Stimulated activated naive CD8-positive, alpha-beta T cell treated with anti-CD3 and anti-CD28 coated beads, Interleukin-15, Interleukin-2, amounts not matched to agents 100 ng/mL and 50 ng/mL, for 24 hours (primary cell): Measurements from ENCODE around the gene CHSY3.

Source experiments
- H3K27ac Mint-ChIP-seq: one replicate; pipeline ENCODE4 v1.8.0; 2021; ENCODE audit warnings: mild to moderate bottlenecking, mixed read lengths
- H3K27me3 Mint-ChIP-seq: one replicate; pipeline ENCODE4 v1.8.0; 2021; ENCODE audit warnings: mixed read lengths
- H3K36me3 Mint-ChIP-seq: one replicate; pipeline ENCODE4 v1.8.0; 2021; ENCODE audit warnings: low read depth, mixed read lengths
- H3K4me1 Mint-ChIP-seq: one replicate; pipeline ENCODE4 v1.8.0; 2021; ENCODE audit warnings: low read depth, mixed read lengths
- H3K4me3 Mint-ChIP-seq: one replicate; pipeline ENCODE4 v1.8.0; 2021; ENCODE audit warnings: mild to moderate bottlenecking, mixed read lengths
- H3K9me3 Mint-ChIP-seq: one replicate; pipeline ENCODE4 v1.8.0; 2021; ENCODE audit warnings: mixed read lengths

Gene CHSY3

DNA sequence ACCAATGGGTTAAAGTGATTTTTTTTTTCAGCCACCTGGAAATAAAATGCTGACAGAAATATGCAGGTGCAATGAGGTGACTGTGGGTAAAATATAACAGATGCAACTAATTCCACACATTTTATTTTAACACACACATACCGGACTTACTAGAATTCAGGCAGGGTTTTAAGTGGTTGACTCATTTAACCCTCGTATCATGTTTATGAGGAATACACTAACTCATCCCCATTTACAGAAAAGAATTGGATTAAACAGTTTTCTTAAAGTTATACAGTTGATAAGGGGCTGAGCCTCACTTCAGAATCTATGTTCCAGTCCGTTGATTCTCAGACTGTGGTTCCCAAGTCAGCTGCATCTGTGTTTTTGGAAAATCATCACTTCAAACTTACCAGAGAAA is 207.5 kb downstream of the CHSY3 start:
- Mint-ChIP-seq H3K4me3 (no peak overlapping the region), H3K36me3 (no peaks in the 10 kb centered on the region), H3K4me1 (no peaks in the 10 kb centered on the region), H3K27me3 (no peaks in the 10 kb centered on the region), H3K27ac (no peak overlapping the region), H3K9me3 (no peaks in the 10 kb centered on the region)

DNA sequence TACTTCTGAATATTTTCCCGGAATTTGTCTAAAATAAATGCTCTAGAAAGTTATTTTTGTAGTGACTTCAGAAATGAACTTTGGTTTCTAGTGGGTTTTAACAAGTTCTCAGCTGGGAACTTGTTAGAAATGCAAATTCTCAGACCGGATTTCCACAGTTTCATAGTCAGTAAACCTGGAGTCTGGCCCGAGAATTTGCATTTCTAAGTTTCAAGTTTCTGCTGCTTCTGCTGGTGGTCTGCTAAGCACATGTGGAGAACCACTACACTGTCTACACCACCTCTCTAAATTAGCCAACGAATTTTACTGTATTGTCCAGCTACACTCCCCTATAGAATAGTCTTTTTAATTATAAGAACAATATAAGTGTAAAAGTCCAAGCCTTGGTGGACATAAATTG is 208.0 kb downstream of the CHSY3 start:
- Mint-ChIP-seq H3K36me3 (no peaks in the 10 kb centered on the region), H3K4me1 (no peaks in the 10 kb centered on the region), H3K27me3 (no peaks in the 10 kb centered on the region)

DNA sequence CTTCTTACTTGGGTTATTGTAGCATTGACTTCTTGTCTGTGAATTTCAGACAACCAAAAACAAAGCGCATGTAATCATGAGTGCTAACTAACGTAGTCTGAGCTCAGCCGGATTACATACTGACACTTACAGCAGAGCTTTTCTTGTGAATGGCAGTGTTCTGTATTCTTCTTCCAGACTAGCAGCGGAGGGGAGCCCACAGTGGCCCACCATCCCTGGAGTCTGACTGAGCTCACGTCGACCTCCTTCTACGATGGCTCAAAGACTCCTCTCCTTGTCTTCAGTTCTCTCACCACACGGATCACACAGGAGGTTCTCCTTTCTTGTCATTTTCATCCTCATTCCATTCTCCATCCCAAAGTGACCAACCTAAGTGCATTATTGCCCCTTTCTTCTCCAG is 211.4 kb downstream of the CHSY3 start:
- Mint-ChIP-seq H3K36me3 (no peaks in the 10 kb centered on the region), H3K4me1 (no peaks in the 10 kb centered on the region), H3K9me3 (no peaks in the 10 kb centered on the region), H3K4me3 (no peak overlapping the region), H3K27ac (no peak overlapping the region), H3K27me3 (peaks cover 5% of the 10 kb centered on the region)

More for the DNA sequence above, 208.0 kb downstream of the CHSY3 start:
- Mint-ChIP-seq H3K9me3 (no peaks in the 10 kb centered on the region), H3K4me3 (no peak overlapping the region), H3K27ac (no peak overlapping the region)

- Mint-ChIP-seq H3K36me3 (no peaks in the 10 kb centered on the region), H3K27ac (no peak overlapping the region)
Measured at GRCh38 chr5:130116462-130116861, 212.2 kb downstream of the CHSY3 start.

GRCh38 chr5:130116972-130117371 is 212.7 kb downstream of the CHSY3 start:
- H3K36me3 Mint-ChIP-seq, result no peaks in the 10 kb centered on the region
- H3K4me3 Mint-ChIP-seq, result no peak overlapping the region
- H3K9me3 Mint-ChIP-seq, result no peaks in the 10 kb centered on the region
- H3K27ac Mint-ChIP-seq, result no peak overlapping the region
- no peaks in the 10 kb centered on the region for H3K4me1 Mint-ChIP-seq
- H3K27me3 Mint-ChIP-seq, result peaks cover 5% of the 10 kb centered on the region

More at GRCh38 chr5:130116462-130116861, 212.2 kb downstream of the CHSY3 start:
- no peak overlapping the region for H3K4me3 Mint-ChIP-seq
- no peaks in the 10 kb centered on the region for H3K4me1 Mint-ChIP-seq
- peaks cover 5% of the 10 kb centered on the region for H3K27me3 Mint-ChIP-seq
- H3K9me3 Mint-ChIP-seq, result no peaks in the 10 kb centered on the region

GRCh38 chr5:130126746-130127145 is 222.5 kb downstream of the CHSY3 start:
- H3K4me1 Mint-ChIP-seq, result no peaks in the 10 kb centered on the region
- no peaks in the 10 kb centered on the region for H3K27me3 Mint-ChIP-seq
- H3K4me3 Mint-ChIP-seq, result no peak overlapping the region
- H3K27ac Mint-ChIP-seq, result no peak overlapping the region
- no peaks in the 10 kb centered on the region for H3K9me3 Mint-ChIP-seq
- no peaks in the 10 kb centered on the region for H3K36me3 Mint-ChIP-seq

DNA sequence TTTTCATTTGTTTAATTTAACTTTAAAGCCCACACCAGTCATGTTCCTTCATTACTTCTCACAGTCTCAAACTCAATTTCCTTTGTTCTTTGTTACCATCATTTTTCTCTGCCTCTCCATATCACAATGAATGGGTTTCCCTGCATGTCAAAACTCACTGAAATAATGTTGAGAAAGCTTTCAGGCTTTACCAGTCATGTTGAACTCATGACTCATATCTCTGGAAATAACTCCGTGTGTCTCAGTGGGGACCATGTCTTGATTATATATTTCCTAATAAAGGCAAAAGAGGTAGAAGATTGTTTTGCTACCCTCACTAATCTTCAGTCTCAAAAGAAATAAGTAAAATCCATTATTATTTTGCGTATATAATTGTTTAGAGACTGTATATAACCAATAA is 231.2 kb downstream of the CHSY3 start:
- no peaks in the 10 kb centered on the region for H3K27me3 Mint-ChIP-seq
- H3K27ac Mint-ChIP-seq, result no peak overlapping the region
- H3K4me1 Mint-ChIP-seq, result no peaks in the 10 kb centered on the region
- no peak overlapping the region for H3K4me3 Mint-ChIP-seq
- H3K36me3 Mint-ChIP-seq, result no peaks in the 10 kb centered on the region
- no peaks in the 10 kb centered on the region for H3K9me3 Mint-ChIP-seq

DNA sequence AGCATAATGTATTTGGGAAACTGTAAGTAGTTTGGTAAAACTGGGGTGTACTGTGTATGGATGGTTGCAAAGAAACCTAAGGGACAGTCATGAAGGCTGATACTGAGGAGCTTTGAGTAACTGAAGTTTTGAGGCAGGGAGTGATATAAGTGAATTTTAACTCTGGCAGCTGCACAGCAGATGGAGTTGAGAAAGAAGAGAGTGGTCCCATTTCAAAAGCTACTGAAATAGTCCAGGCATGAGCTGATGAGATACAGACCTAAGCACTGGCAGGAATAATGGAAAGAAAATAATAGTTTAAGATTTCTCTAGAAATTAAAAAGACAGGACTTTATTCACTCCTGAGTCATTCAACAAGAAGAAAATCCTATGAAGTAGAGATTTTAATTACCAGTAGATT is 232.0 kb downstream of the CHSY3 start:
- H3K27ac Mint-ChIP-seq, result no peak overlapping the region
- H3K4me1 Mint-ChIP-seq, result no peaks in the 10 kb centered on the region
- no peaks in the 10 kb centered on the region for H3K36me3 Mint-ChIP-seq
- no peaks in the 10 kb centered on the region for H3K9me3 Mint-ChIP-seq
- no peaks in the 10 kb centered on the region for H3K27me3 Mint-ChIP-seq
- H3K4me3 Mint-ChIP-seq, result no peak overlapping the region

DNA sequence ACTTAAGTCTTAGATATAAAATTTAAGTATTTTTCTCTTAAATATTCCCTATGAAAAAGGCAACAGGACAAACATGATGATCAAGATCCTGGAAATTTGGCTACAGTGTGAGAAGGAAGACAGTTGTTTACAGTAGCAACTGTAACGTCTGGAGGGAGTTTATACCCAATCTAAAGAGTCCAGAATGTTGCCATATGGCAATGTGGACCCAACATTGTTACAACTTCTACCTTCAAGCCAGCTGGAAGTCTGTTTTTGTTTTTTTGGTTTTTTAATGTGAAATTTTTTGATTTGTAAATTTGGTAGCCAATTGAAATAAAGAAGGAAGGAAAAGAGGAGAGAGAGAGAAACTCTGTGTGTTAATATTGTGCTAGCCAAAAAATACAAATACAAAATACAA is 233.4 kb downstream of the CHSY3 start:
- H3K27me3 Mint-ChIP-seq, result no peaks in the 10 kb centered on the region
- no peak overlapping the region for H3K4me3 Mint-ChIP-seq
- no peaks in the 10 kb centered on the region for H3K9me3 Mint-ChIP-seq
- H3K36me3 Mint-ChIP-seq, result no peaks in the 10 kb centered on the region
- no peaks in the 10 kb centered on the region for H3K4me1 Mint-ChIP-seq
- H3K27ac Mint-ChIP-seq, result no peak overlapping the region

- Mint-ChIP-seq H3K4me1 (no peaks in the 10 kb centered on the region), H3K27ac (no peak overlapping the region), H3K4me3 (no peak overlapping the region), H3K36me3 (no peaks in the 10 kb centered on the region), H3K9me3 (no peaks in the 10 kb centered on the region), H3K27me3 (no peaks in the 10 kb centered on the region)
Measured at GRCh38 chr5:130138406-130139045, 234.3 kb downstream of the CHSY3 start.

DNA sequence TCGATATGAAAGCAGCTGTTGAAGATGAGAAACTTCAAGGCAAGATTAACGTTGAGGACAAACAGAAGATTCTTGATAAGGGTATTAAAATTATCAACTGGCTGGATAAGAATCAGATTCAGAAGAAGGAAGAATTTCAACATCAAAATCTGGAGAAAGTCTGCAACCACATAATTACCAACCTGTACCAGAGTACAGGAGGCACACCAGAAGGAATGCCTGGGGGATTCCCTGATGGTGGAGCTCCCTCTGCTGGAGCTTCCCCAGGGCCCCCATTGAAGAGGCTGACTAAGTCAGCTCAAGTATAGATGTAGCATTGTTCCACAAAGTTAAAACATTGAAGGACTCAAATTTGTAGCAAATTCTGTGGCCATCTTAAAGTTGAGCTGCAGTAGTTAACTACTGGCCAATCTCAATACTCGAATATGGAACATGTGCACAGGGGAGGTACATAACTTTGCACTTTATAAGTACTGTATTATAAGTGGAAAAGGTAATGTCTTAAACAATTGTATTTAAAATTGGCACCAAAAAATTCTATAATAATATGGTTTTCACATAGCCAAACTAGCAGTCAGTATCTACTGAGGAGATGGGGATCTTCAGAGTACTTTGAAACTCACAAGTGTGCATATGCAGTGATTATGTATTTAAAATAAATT is 237.5 kb downstream of the CHSY3 start:
- Mint-ChIP-seq H3K27ac (no peak overlapping the region), H3K27me3 (no peaks in the 10 kb centered on the region), H3K4me3 (no peak overlapping the region), H3K4me1 (no peaks in the 10 kb centered on the region), H3K36me3 (no peaks in the 10 kb centered on the region), H3K9me3 (no peaks in the 10 kb centered on the region)

- Mint-ChIP-seq H3K4me3 (no peak overlapping the region), H3K27me3 (no peaks in the 10 kb centered on the region), H3K4me1 (no peaks in the 10 kb centered on the region), H3K36me3 (no peaks in the 10 kb centered on the region), H3K27ac (no peak overlapping the region), H3K9me3 (no peaks in the 10 kb centered on the region)
Measured at GRCh38 chr5:130151239-130151638, 247.0 kb downstream of the CHSY3 start.

- Mint-ChIP-seq H3K9me3 (no peaks in the 10 kb centered on the region), H3K27ac (no peak overlapping the region), H3K36me3 (no peaks in the 10 kb centered on the region), H3K27me3 (no peaks in the 10 kb centered on the region), H3K4me1 (no peaks in the 10 kb centered on the region), H3K4me3 (no peak overlapping the region)
Measured at GRCh38 chr5:130155345-130156011, 251.2 kb downstream of the CHSY3 start.

- H3K36me3 Mint-ChIP-seq, result no peaks in the 10 kb centered on the region
- no peak overlapping the region for H3K27ac Mint-ChIP-seq
- no peaks in the 10 kb centered on the region for H3K4me1 Mint-ChIP-seq
- no peaks in the 10 kb centered on the region for H3K9me3 Mint-ChIP-seq
- no peak overlapping the region for H3K4me3 Mint-ChIP-seq
- no peaks in the 10 kb centered on the region for H3K27me3 Mint-ChIP-seq
Measured at GRCh38 chr5:130158036-130158435, 253.8 kb downstream of the CHSY3 start.

DNA sequence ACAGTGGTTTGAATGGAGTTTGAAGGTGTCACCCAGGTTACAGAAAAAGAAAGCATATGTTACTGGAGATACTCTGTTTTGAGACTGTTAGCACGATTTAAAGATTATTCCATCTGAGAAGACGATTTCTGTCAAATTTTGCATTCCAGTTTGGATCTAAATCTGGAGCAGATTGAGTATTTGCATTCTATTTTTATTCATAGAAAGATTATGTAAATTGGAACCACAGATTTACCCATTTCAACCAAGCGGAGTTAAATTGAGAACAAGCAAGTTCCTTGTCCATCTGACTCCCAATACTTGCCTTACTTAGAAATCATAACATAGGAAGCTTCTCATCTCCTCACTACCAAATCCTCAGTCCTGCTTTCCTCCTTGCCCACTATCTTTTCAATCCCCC is 255.7 kb downstream of the CHSY3 start:
- Mint-ChIP-seq H3K27ac (no peak overlapping the region), H3K36me3 (no peaks in the 10 kb centered on the region), H3K4me3 (no peak overlapping the region), H3K27me3 (no peaks in the 10 kb centered on the region), H3K4me1 (no peaks in the 10 kb centered on the region), H3K9me3 (no peaks in the 10 kb centered on the region)
